ENCODE measurements around the gene CERS1. TPM values are rescaled to one million over a fixed set of nuclear protein-coding genes. Genes with fewer than 3 reads are reported as not detected.

The CERS1 gene
- total and polyA plus RNA-seq, 4 donors, result 0.28 TPM; not detected in 3

- no peak overlapping the region for H3K9ac ChIP-seq (ENCODE audit: low read depth in 1 of 2, low read length in 2 of 2)
- no peak overlapping the region for H3K27ac ChIP-seq (ENCODE audit: low read depth in 1 of 2, low read length in 2 of 2)
- DNase-seq (ENCODE audit: low spot score), result no peak
- no peaks in the 10 kb centered on the region for H3K27me3 ChIP-seq (ENCODE audit: control insufficient read depth in 4 of 4, insufficient read depth in 4 of 4, low read length in 3 of 4)
- 86% methylated on average over 6 of the region's 6 CpGs for WGBS
- peaks cover 2 to 6% (median 4%) of the 10 kb centered on the region in 4 donors for H3K4me1 ChIP-seq (ENCODE audit: control insufficient read depth in 4 of 4, insufficient read depth in 4 of 4, low read length in 3 of 4)
- H3K4me3 ChIP-seq (ENCODE audit: low read depth in 1 of 3, low read length in 3 of 3), result no peak overlapping the region
- H3K36me3 ChIP-seq (ENCODE audit: control insufficient read depth in 4 of 4, insufficient read depth in 3 of 4, low read depth in 1 of 4, low read length in 3 of 4), result no peaks in the 10 kb centered on the region
- no peaks in the 10 kb centered on the region for H3K9me3 ChIP-seq (ENCODE audit: control insufficient read depth in 4 of 4, low read length in 3 of 4)
- TF ChIP-seq GABPA (IDR thresholded peaks at IDR 0.05 in 1 of 2, conservative IDR thresholded peaks at IDR 0.05 in 1 of 2) (no peak), ZBTB33 (IDR thresholded peaks at IDR 0.05) (no peak), FOXA1 (IDR thresholded peaks at IDR 0.05) (no peak), CTCF (IDR thresholded peaks at IDR 0.05; ENCODE audit: low read depth, low read length, missing input control) (no peak), TAF1 (conservative IDR thresholded peaks at IDR 0.05) (no peak), REST (IDR thresholded peaks at IDR 0.05) (no peak), NR2F2 (IDR thresholded peaks at IDR 0.05) (no peak), HNF4A (conservative IDR thresholded peaks at IDR 0.05) (no peak), FOXA2 (IDR thresholded peaks at IDR 0.05) (no peak), MAX (IDR thresholded peaks at IDR 0.05) (no peak), EGR1 (IDR thresholded peaks at IDR 0.05; ENCODE audit: low read depth in 2 of 2) (no peak), YY1 (IDR thresholded peaks at IDR 0.05) (no peak), HNF4G (IDR thresholded peaks at IDR 0.05) (no peak), ATF3 (IDR thresholded peaks at IDR 0.05) (no peak), RXRA (IDR thresholded peaks at IDR 0.05) (no peak)
Observed at GRCh38 chr19:18942692-18943091, 46.7 kb upstream of the CERS1 start.
